Measurements from ENCODE around the gene FGFR4.

DNA sequence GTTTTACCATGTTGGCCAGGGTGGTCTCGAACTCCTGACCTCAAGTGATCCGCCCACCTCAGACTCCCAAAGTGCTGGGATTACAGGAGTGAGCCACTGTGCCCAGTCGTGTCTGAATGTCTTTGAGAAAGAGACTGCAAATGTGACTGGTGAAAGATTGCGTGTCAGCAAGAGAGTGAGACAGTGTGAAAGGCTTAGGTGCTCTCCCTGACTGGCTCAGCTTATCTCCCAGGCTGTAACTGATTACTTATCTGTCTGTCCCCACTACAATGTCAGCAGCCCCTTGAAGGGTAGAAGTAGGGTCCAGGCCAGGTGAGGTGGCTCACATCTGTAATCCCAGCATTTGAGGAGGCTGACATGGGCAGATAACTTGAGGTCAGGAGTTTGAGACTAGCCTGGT is 3.4 kb upstream of the FGFR4 start:
- TF ChIP-seq, protein P1, sequence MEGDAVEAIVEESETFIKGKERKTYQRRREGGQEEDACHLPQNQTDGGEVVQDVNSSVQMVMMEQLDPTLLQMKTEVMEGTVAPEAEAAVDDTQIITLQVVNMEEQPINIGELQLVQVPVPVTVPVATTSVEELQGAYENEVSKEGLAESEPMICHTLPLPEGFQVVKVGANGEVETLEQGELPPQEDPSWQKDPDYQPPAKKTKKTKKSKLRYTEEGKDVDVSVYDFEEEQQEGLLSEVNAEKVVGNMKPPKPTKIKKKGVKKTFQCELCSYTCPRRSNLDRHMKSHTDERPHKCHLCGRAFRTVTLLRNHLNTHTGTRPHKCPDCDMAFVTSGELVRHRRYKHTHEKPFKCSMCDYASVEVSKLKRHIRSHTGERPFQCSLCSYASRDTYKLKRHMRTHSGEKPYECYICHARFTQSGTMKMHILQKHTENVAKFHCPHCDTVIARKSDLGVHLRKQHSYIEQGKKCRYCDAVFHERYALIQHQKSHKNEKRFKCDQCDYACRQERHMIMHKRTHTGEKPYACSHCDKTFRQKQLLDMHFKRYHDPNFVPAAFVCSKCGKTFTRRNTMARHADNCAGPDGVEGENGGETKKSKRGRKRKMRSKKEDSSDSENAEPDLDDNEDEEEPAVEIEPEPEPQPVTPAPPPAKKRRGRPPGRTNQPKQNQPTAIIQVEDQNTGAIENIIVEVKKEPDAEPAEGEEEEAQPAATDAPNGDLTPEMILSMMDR (IDR thresholded peaks at IDR 0.05) = no peak
- TF ChIP-seq EZH2 (IDR thresholded peaks at IDR 0.05; ENCODE audit: borderline replicate concordance, insufficient read depth, low read depth, low read length, poor library complexity, severe bottlenecking) = no peak

All from B cell (primary cell).